IPS DF 6.9 (cell line): ENCODE data around the gene TACC2.

Source experiments
- DNase-seq: peaks from one replicate; pipeline ENCODE4 v3.0.0-alpha.2; 2013; ENCODE audit warnings: low read depth, low spot score
- H3K27ac ChIP-seq: one replicate; pipeline ENCODE4 v1.5.1; 2013; ENCODE audit warnings: low read length, control low read depth
- H3K27me3 ChIP-seq: 2 replicates; pipeline ENCODE4 v1.6.1; 2013; ENCODE audit warnings: mild to moderate bottlenecking, low read length; ENCODE audit not compliant: control insufficient read depth, insufficient read depth
- H3K36me3 ChIP-seq: 2 replicates; pipeline ENCODE4 v1.6.1; 2013; ENCODE audit warnings: low read length; ENCODE audit not compliant: control insufficient read depth, insufficient read depth
- H3K4me1 ChIP-seq: 2 replicates; pipeline ENCODE4 v1.6.1; 2013; ENCODE audit warnings: low read length; ENCODE audit not compliant: control insufficient read depth, insufficient read depth
- H3K4me3 ChIP-seq: 2 replicates; pipeline ENCODE4 v1.5.1; 2013; ENCODE audit warnings: mild to moderate bottlenecking, low read length
- H3K9me3 ChIP-seq: 2 replicates; pipeline ENCODE4 v1.6.1; 2013; ENCODE audit warnings: low read length, inconsistent platforms; ENCODE audit not compliant: control insufficient read depth, insufficient read depth
- WGBS: extraction: QIAGEN DNeasy Blood & Tissue Kit; methylation state at CpG from one replicate; pipeline ENCODE4 v1.1.7; 2013; ENCODE audit warnings: mixed read lengths, missing lambda C conversion rate; ENCODE audit not compliant: insufficient read length, insufficient coverage; 5-methylcytosine and 5-hydroxymethylcytosine counted together

The TACC2 gene

GRCh38 chr10:122122493-122122892, 133.5 kb downstream of the TACC2 start:
- no peaks in the 10 kb centered on the region for H3K27me3 ChIP-seq
- H3K36me3 ChIP-seq, result no peaks in the 10 kb centered on the region
- no peak overlapping the region for H3K4me3 ChIP-seq
- H3K4me1 ChIP-seq, result peaks cover 2% of the 10 kb centered on the region; the same call in 1 of the 2 replicates
- no peak overlapping the region for H3K27ac ChIP-seq
- H3K9me3 ChIP-seq, result no peaks in the 10 kb centered on the region
- DNase-seq, result no peak
- WGBS, result no CpG with 5 or more reads among the region's 8 CpGs

- no peaks in the 10 kb centered on the region for H3K36me3 ChIP-seq
- no peak for DNase-seq
- WGBS, result no CpG with 5 or more reads among the region's 8 CpGs
- H3K27ac ChIP-seq, result no peak overlapping the region
- H3K4me3 ChIP-seq, result no peak overlapping the region
- no peaks in the 10 kb centered on the region for H3K27me3 ChIP-seq
- no peaks in the 10 kb centered on the region for H3K9me3 ChIP-seq
- H3K4me1 ChIP-seq, result peaks cover 2% of the 10 kb centered on the region; the same call in 1 of the 2 replicates
These were observed 134.2 kb downstream of the TACC2 start for GRCh38 chr10:122123186-122123585.

- no CpG with 5 or more reads among the region's 9 CpGs for WGBS
- Histone ChIP-seq H3K4me3 (no peak overlapping the region), H3K27me3 (no peaks in the 10 kb centered on the region), H3K27ac (no peak overlapping the region), H3K36me3 (no peaks in the 10 kb centered on the region), H3K4me1 (peaks cover 2% of the 10 kb centered on the region; the same call in 1 of the 2 replicates), H3K9me3 (no peaks in the 10 kb centered on the region)
- no peak for DNase-seq
These were observed 135.4 kb downstream of the TACC2 start for GRCh38 chr10:122124342-122124741.

- no peak for DNase-seq
- WGBS, result no CpG with 5 or more reads among the region's 7 CpGs
- H3K27me3 ChIP-seq, result no peaks in the 10 kb centered on the region
- no peaks in the 10 kb centered on the region for H3K9me3 ChIP-seq
- H3K27ac ChIP-seq, result no peak overlapping the region
- H3K4me1 ChIP-seq, result peaks cover 2% of the 10 kb centered on the region; the same call in 1 of the 2 replicates
- no peak overlapping the region for H3K4me3 ChIP-seq
- H3K36me3 ChIP-seq, result no peaks in the 10 kb centered on the region
These were observed 135.8 kb downstream of the TACC2 start for GRCh38 chr10:122124808-122125207.

GRCh38 chr10:122126763-122127659, 138.0 kb downstream of the TACC2 start:
- H3K4me1 ChIP-seq, result peaks cover 2% of the 10 kb centered on the region
- H3K27ac ChIP-seq, result no peak overlapping the region
- no peaks in the 10 kb centered on the region for H3K36me3 ChIP-seq
- WGBS, result no CpG with 5 or more reads among the region's 6 CpGs
- H3K9me3 ChIP-seq, result no peaks in the 10 kb centered on the region
- no peaks in the 10 kb centered on the region for H3K27me3 ChIP-seq
- no peak for DNase-seq
- H3K4me3 ChIP-seq, result no peak overlapping the region

GRCh38 chr10:122127943-122128342, 139.0 kb downstream of the TACC2 start:
- WGBS, result no CpG with 5 or more reads among the region's 8 CpGs
- H3K4me1 ChIP-seq, result peaks cover 8% of the 10 kb centered on the region
- no peaks in the 10 kb centered on the region for H3K9me3 ChIP-seq
- H3K36me3 ChIP-seq, result no peaks in the 10 kb centered on the region
- no peak for DNase-seq
- H3K27me3 ChIP-seq, result no peaks in the 10 kb centered on the region
- no peak overlapping the region for H3K4me3 ChIP-seq
- no peak overlapping the region for H3K27ac ChIP-seq

GRCh38 chr10:122128357-122128756, 139.4 kb downstream of the TACC2 start:
- WGBS, result no CpG with 5 or more reads among the region's 5 CpGs
- peaks cover 9% of the 10 kb centered on the region for H3K4me1 ChIP-seq
- H3K27ac ChIP-seq, result no peak overlapping the region
- no peak overlapping the region for H3K4me3 ChIP-seq
- H3K36me3 ChIP-seq, result 0 out of 2 replicates have a peak, but pooled peaks cover under 1% of the 10 kb centered on the region
- no peaks in the 10 kb centered on the region for H3K9me3 ChIP-seq
- no peak for DNase-seq
- H3K27me3 ChIP-seq, result no peaks in the 10 kb centered on the region

GRCh38 chr10:122130474-122131110, 141.6 kb downstream of the TACC2 start:
- peaks cover 2% of the 10 kb centered on the region; the same call in 1 of the 2 replicates for H3K36me3 ChIP-seq
- DNase-seq, result no peak
- no peaks in the 10 kb centered on the region for H3K27me3 ChIP-seq
- no peaks in the 10 kb centered on the region for H3K9me3 ChIP-seq
- no peak overlapping the region for H3K4me3 ChIP-seq
- H3K4me1 ChIP-seq, result peaks cover 8% of the 10 kb centered on the region
- no CpG with 5 or more reads among the region's 8 CpGs for WGBS
- no peak overlapping the region for H3K27ac ChIP-seq

GRCh38 chr10:122132331-122132755, 143.4 kb downstream of the TACC2 start:
- Histone ChIP-seq H3K4me1 (peaks cover 8% of the 10 kb centered on the region), H3K4me3 (no peak overlapping the region), H3K9me3 (no peaks in the 10 kb centered on the region), H3K36me3 (peaks cover 2% of the 10 kb centered on the region; the same call in 1 of the 2 replicates), H3K27ac (no peak overlapping the region), H3K27me3 (no peaks in the 10 kb centered on the region)
- no CpG with 5 or more reads among the region's 15 CpGs for whole genome bisulfite sequencing
- DNase-seq, result no peak

GRCh38 chr10:122132882-122133565, 144.1 kb downstream of the TACC2 start:
- no peak for DNase-seq
- no peak overlapping the region for H3K27ac ChIP-seq
- no peak overlapping the region for H3K4me3 ChIP-seq
- H3K9me3 ChIP-seq, result no peaks in the 10 kb centered on the region
- peaks cover 2% of the 10 kb centered on the region; the same call in 1 of the 2 replicates for H3K36me3 ChIP-seq
- H3K27me3 ChIP-seq, result no peaks in the 10 kb centered on the region
- peaks cover 8% of the 10 kb centered on the region for H3K4me1 ChIP-seq
- no CpG with 5 or more reads among the region's 12 CpGs for WGBS
